ENCODE results near the gene SLMAP. TPM values are rescaled to one million over a fixed set of nuclear protein-coding genes. Genes with fewer than 3 reads are reported as not detected.

Gene SLMAP, protein sequence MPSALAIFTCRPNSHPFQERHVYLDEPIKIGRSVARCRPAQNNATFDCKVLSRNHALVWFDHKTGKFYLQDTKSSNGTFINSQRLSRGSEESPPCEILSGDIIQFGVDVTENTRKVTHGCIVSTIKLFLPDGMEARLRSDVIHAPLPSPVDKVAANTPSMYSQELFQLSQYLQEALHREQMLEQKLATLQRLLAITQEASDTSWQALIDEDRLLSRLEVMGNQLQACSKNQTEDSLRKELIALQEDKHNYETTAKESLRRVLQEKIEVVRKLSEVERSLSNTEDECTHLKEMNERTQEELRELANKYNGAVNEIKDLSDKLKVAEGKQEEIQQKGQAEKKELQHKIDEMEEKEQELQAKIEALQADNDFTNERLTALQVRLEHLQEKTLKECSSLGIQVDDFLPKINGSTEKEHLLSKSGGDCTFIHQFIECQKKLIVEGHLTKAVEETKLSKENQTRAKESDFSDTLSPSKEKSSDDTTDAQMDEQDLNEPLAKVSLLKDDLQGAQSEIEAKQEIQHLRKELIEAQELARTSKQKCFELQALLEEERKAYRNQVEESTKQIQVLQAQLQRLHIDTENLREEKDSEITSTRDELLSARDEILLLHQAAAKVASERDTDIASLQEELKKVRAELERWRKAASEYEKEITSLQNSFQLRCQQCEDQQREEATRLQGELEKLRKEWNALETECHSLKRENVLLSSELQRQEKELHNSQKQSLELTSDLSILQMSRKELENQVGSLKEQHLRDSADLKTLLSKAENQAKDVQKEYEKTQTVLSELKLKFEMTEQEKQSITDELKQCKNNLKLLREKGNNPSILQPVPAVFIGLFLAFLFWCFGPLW
- 100 to 1,000 TPM; 300 to 745 (median 456) TPM for total RNA-seq
- 10 to 100 TPM; 28.2 to 32.7 (median 31.4) TPM for polyA plus RNA-seq

DNA sequence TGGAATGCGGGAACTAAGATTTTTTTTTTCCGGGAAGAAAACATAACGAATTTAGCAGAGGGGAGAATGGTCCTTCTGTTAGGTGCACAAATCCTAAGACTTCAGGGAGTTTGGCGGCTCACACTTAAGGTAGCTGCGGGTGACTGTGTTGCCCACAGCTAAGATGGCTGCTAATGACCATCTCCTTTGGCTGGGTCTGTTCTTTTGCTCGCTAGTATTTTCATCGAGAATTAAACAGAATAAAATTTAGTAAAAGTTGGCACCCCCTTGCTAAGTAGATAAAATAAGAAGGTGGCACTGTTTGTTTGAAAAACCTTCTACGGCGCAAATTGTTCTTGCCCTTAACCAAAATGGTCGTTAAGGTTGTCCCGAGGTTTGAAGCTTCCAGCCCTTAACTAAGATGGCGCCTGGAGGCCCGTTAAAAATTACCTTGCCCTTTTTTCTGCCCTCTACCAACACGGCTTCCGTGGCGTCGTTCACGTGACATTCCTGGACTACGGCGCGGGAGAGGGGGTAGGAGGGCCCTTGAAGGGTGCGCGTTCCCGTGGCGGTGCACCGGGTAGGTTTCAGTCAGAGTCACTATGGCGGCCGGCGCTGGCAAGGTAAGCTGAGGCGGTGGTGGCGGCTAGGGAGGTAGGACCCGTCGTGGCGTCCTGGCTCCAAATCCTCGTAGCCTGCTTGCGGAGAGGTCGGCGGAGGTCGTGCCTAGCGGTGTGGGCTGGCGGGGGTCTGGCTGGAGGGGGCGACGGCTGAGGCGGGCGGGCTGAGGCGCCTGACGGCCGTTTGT is at the start of gene SLMAP:
Gene SLMAP, plus strand, starts transcription at position 569 of the 787 bp plus-strand sequence. CDS start 1,343 bp downstream, outside the sequence.
- H3K4me3 ChIP-seq, result peak within 1 kb of the TSS; percentile 80 to 96 (median 88)
- peaks cover 0 to 43% (median 36%) of the 10 kb centered on the region in 4 donors for H3K4me1 ChIP-seq
- intact Hi-C loops (cut with DNase I), result loop anchor here (1.0 to 5.0 kb wide), 3 partner anchors 64 to 199 kb away; partner anchors contain the start of genes ARF4 and PDE12
- peaks cover 0 to 5% (median 0%) of the 10 kb centered on the region in 4 donors for H3K36me3 ChIP-seq
- peak within 1 kb of the TSS; percentile 87 to 93 (median 90) for H3K27ac ChIP-seq
- no peaks in the 10 kb centered on the region for H3K27me3 ChIP-seq
- 0% methylated on average over 48 of the region's 48 CpGs for WGBS, 2 donors
- DNase-seq, result peak; percentile 99
- no peaks in the 10 kb centered on the region for H3K9me3 ChIP-seq
- TF ChIP-seq EP300 (IDR thresholded peaks at IDR 0.05) (peak in 1 of 4 donors; percentile 26), POLR2AphosphoS5 (IDR thresholded peaks at IDR 0.05) (peak; percentile 80 to 93 (median 90)), POLR2A (IDR thresholded peaks at IDR 0.05) (peak in 1 of 2 donors; percentile 47)
- TF ChIP-seq, protein P1, sequence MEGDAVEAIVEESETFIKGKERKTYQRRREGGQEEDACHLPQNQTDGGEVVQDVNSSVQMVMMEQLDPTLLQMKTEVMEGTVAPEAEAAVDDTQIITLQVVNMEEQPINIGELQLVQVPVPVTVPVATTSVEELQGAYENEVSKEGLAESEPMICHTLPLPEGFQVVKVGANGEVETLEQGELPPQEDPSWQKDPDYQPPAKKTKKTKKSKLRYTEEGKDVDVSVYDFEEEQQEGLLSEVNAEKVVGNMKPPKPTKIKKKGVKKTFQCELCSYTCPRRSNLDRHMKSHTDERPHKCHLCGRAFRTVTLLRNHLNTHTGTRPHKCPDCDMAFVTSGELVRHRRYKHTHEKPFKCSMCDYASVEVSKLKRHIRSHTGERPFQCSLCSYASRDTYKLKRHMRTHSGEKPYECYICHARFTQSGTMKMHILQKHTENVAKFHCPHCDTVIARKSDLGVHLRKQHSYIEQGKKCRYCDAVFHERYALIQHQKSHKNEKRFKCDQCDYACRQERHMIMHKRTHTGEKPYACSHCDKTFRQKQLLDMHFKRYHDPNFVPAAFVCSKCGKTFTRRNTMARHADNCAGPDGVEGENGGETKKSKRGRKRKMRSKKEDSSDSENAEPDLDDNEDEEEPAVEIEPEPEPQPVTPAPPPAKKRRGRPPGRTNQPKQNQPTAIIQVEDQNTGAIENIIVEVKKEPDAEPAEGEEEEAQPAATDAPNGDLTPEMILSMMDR (IDR thresholded peaks at IDR 0.05), result no peak

GRCh38 chr3:57706462-57706861 is 49.6 kb upstream of the SLMAP start:
- no peaks in the 10 kb centered on the region for H3K27me3 ChIP-seq
- intact Hi-C loops (cut with DNase I), result no loop called here
- H3K4me3 ChIP-seq, result no peak overlapping the region
- H3K4me1 ChIP-seq, result peaks cover 0 to 14% (median 5%) of the 10 kb centered on the region in 4 donors
- no peak for DNase-seq
- no peaks in the 10 kb centered on the region for H3K36me3 ChIP-seq
- H3K9me3 ChIP-seq, result no peaks in the 10 kb centered on the region
- 48 to 68% methylated on average over 3 of the region's 3 CpGs for WGBS, 2 donors
- TF ChIP-seq POLR2AphosphoS5 (IDR thresholded peaks at IDR 0.05) (no peak), POLR2A (IDR thresholded peaks at IDR 0.05) (no peak), EP300 (IDR thresholded peaks at IDR 0.05) (no peak)
- TF ChIP-seq, protein P1 (IDR thresholded peaks at IDR 0.05), result no peak
- no peak overlapping the region for H3K27ac ChIP-seq

DNA sequence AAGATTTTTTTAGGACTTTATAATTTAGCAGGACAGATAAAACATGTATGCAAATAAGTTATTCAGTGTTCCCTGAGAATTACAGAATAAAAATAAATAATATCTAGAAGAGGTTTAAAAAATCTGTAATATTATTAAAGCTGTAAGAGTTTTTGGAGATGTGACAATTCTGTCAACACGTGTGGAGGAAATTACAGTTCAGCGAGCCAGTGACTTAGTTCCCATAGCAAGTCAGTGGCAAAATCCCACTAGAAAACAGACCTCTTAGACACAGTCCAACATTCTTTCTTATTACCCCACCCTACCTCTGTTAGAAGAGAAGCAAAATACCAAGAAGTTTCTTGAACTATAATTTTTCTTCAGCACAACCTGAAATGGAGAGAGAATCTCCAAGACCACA is 47.1 kb upstream of the SLMAP start:
- TF ChIP-seq EP300 (IDR thresholded peaks at IDR 0.05) (no peak), POLR2A (IDR thresholded peaks at IDR 0.05) (no peak), POLR2AphosphoS5 (IDR thresholded peaks at IDR 0.05) (no peak)
- TF ChIP-seq, protein P1 (IDR thresholded peaks at IDR 0.05), result no peak
- 43 to 56% methylated on average over 2 of the region's 2 CpGs for WGBS, 2 donors
- no peaks in the 10 kb centered on the region for H3K9me3 ChIP-seq
- H3K27me3 ChIP-seq, result no peaks in the 10 kb centered on the region
- no peaks in the 10 kb centered on the region for H3K36me3 ChIP-seq
- intact Hi-C loops (cut with DNase I), result no loop called here
- no peak for DNase-seq
- no peak overlapping the region for H3K4me3 ChIP-seq
- H3K27ac ChIP-seq, result peak overlapping the region in 3 of 4 donors; percentile 3 to 55 (median 47)
- H3K4me1 ChIP-seq, result peaks cover 0 to 14% (median 5%) of the 10 kb centered on the region in 4 donors

DNA sequence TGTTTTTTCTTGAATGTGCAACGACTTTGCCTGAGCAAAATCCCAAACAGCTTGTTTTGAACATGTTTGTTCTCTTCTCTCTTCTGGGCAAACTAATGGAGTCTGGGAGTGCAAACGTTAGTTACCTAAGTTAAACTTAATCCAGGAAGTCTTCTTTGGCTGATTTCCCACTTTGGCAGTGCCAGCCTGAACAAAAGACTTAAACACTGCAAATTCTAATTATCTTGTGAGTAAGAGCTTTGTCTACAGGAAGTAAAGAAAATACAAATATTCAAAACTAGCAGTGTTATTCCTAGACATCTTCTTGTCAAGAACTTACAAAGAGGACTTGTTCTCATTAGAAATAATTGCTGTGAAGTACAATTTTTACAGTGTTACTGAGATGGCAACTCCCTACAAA is 46.5 kb upstream of the SLMAP start:
- no peak overlapping the region for H3K4me3 ChIP-seq
- no peaks in the 10 kb centered on the region for H3K36me3 ChIP-seq
- peaks cover 0 to 14% (median 5%) of the 10 kb centered on the region in 4 donors for H3K4me1 ChIP-seq
- TF ChIP-seq POLR2AphosphoS5 (IDR thresholded peaks at IDR 0.05) (no peak), POLR2A (IDR thresholded peaks at IDR 0.05) (no peak), EP300 (IDR thresholded peaks at IDR 0.05) (no peak)
- TF ChIP-seq, protein P1 (IDR thresholded peaks at IDR 0.05), result no peak
- intact Hi-C loops (cut with DNase I), result no loop called here
- no peaks in the 10 kb centered on the region for H3K9me3 ChIP-seq
- H3K27ac ChIP-seq, result peak overlapping the region in 3 of 4 donors; percentile 3 to 55 (median 47)
- H3K27me3 ChIP-seq, result no peaks in the 10 kb centered on the region
- WGBS, 2 donors, result 9 to 27% methylated on average over 2 of the region's 2 CpGs
- no peak for DNase-seq

All from sigmoid colon (tissue), 7 donors.